IMR-90 (cell line): ENCODE measurements around the gene CPNE4.

Experiments used
- CEBPB ChIP-seq: IDR thresholded peaks from 2 replicates; pipeline ENCODE4 v1.6.1; 2012; ENCODE audit warnings: low read depth, low read length, improper control_type of control experiment
- MAZ ChIP-seq: IDR thresholded peaks from 2 replicates; pipeline ENCODE4 v1.6.1; 2012; ENCODE audit warnings: low read depth, mild to moderate bottlenecking, low read length, improper control_type of control experiment, moderate library complexity, borderline replicate concordance
- POLR2A ChIP-seq: IDR thresholded peaks from 2 replicates; pipeline ENCODE4 v1.6.1; 2012; ENCODE audit warnings: mild to moderate bottlenecking, low read depth, low read length
- RCOR1 ChIP-seq: IDR thresholded peaks from 2 replicates; pipeline ENCODE4 v1.6.1; 2012; ENCODE audit warnings: mild to moderate bottlenecking, low read length, improper control_type of control experiment; ENCODE audit not compliant: insufficient replicate concordance
- RFX5 ChIP-seq: IDR thresholded peaks from 2 replicates; pipeline ENCODE4 v1.8.0; 2012; ENCODE audit warnings: low read depth, mild to moderate bottlenecking, low read length, moderate library complexity
- TF ChIP-seq, protein P1 (sequence below): conservative IDR thresholded peaks from 2 replicates; pipeline ENCODE4 v1.5.1; 2012; ENCODE audit warnings: mild to moderate bottlenecking, low read depth, low read length, improper control_type of control experiment

DNA sequence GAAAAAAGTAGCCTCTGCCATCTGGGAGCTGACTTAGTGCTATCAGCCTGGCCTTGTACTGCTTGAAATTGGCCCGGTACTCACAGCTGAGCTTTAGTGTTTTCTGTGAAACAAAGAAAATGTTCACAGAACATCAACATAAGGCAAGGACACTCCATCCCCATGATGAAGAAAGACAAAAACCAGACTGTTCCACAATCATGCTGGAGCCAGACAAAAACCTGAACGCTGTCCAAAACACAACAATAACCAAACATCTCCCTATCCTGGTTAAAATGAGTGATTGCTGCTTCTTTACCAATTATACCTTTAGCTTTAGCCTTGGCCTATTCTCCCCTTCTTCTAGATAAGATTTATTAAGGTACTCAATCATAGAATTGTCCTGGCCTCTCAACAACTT lies 153.9 kb downstream of the CPNE4 start:
- TF ChIP-seq, protein P1, sequence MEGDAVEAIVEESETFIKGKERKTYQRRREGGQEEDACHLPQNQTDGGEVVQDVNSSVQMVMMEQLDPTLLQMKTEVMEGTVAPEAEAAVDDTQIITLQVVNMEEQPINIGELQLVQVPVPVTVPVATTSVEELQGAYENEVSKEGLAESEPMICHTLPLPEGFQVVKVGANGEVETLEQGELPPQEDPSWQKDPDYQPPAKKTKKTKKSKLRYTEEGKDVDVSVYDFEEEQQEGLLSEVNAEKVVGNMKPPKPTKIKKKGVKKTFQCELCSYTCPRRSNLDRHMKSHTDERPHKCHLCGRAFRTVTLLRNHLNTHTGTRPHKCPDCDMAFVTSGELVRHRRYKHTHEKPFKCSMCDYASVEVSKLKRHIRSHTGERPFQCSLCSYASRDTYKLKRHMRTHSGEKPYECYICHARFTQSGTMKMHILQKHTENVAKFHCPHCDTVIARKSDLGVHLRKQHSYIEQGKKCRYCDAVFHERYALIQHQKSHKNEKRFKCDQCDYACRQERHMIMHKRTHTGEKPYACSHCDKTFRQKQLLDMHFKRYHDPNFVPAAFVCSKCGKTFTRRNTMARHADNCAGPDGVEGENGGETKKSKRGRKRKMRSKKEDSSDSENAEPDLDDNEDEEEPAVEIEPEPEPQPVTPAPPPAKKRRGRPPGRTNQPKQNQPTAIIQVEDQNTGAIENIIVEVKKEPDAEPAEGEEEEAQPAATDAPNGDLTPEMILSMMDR, result no peak
- TF ChIP-seq POLR2A (no peak), RFX5 (no peak), MAZ (no peak), RCOR1 (no peak), CEBPB (no peak)
